HUDEP-2 (cell line): ENCODE measurements around the gene CEACAM19.
A peak's percentile ranks its signal among the peaks of the same experiment; 100 is the strongest.
"Not testable (repeated sequence)": the region's sequence is repeated elsewhere in the genome, so short reads cannot be mapped to it uniquely, and the experiment has no call there.

ENCODE experiments used
- DNase-seq, 76 experiments: peaks; one replicate each; lab custom pipeline; 2025; ENCODE audit not compliant: unreplicated experiment in 76 of 76; lab: John Stamatoyannopoulos, UW

Gene CEACAM19

DNA sequence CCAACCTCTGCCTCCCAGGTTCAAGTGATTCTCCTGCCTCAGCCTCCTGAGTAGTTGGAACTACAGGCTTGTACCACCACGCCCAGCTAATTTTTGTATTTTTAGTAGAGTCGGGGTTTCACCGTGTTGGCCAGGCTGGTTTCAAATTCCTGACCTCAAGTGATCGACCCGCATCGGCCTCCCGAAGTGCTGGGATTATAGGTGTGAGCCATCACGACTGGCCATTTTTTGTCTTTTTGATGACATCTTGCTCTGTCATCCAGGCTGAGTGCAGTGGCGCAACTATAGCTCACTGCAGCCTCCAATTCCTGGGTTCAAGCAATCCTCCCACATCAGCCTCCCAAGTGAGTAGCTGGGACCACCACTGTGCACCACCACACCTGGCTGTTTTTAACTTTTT is 49.1 kb downstream of the CEACAM19 start:
- DNase-seq, result not testable (repeated sequence)

DNA sequence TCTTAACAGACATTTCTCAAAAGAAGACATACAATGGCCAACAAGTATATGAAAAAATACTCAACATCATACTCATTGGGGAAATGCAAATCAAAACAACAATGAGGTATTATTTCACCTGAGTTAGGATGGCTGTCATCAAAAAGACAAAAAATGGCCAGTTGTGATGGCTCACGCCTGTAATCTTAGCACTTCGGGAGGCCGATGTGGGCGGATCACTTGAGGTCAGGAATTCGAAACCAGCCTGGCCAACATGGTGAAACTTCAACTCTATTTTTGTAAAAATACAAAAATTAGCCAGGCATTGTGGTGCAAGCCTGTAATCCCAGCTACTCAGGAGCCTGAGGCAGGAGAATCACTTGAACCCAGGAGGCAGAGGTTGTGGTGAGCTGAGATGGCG is 49.7 kb downstream of the CEACAM19 start:
- no peak for DNase-seq

DNA sequence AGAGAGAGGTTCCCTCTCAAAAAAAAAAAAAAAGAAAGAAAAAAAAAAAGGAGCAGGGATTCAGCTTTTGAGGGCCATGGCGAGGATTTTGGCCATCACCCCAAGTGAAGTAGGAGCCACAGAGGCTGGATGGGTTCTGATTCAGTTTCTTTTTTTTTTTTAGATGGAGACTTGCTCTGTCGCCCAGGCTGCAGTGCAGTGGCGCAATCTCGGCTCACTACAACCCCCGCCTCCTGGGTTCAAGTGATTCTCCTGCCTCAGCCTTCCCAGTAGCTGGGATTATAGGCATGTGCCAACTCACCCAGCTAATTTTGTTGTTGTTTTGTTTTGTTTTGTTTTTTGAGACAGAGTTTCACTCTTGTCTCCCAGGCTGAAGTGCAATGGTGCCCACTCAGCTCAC is 50.1 kb downstream of the CEACAM19 start:
- not testable (repeated sequence) for DNase-seq

DNA sequence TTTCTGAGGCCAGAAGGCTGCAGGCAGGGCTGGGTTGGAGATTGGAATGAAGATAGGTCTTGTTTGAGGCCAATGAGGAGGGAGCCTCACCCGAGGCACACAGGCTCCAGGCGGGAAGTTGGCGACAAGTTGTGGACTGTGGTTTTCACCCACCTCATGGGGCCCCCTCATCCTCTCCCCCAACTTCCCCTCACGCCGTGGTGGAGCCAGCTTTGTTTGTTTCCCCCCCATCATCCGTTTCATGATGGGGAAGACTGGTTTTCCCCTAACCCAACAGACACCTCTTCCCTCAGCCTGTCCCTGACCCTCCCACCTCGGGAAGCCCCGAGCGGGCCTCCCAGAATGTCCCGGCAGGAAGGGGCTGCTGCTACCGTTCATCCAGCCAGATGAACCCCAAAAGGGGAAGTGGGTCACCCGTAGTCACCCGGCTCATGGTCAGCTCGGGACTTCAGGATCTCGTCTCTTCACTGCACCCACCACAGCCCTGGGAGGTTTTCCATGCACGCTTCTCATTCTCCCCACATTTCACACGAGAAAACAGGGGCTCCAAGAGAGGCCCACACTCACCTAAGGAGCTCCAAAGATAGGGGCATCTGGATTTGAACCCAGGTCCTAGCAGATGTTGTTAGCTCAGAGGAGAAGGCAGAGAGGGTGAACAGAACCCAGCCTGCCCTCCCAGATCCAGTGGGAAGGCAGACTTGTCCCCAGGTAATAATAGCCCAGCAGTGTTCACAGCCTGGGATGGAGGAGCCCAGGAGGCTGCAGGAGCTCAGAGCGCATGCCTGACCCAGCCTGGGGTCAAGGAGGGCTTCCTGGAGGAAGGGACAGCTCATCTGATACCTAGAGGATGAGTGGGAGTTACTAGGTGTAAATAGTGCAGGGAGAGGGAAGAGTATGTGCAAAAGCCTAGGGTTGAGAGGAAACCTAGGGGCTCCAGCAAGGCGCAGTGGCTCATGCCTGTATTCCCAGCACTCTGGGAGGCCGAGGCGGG is 51.1 kb downstream of the CEACAM19 start:
- no peak for DNase-seq

DNA sequence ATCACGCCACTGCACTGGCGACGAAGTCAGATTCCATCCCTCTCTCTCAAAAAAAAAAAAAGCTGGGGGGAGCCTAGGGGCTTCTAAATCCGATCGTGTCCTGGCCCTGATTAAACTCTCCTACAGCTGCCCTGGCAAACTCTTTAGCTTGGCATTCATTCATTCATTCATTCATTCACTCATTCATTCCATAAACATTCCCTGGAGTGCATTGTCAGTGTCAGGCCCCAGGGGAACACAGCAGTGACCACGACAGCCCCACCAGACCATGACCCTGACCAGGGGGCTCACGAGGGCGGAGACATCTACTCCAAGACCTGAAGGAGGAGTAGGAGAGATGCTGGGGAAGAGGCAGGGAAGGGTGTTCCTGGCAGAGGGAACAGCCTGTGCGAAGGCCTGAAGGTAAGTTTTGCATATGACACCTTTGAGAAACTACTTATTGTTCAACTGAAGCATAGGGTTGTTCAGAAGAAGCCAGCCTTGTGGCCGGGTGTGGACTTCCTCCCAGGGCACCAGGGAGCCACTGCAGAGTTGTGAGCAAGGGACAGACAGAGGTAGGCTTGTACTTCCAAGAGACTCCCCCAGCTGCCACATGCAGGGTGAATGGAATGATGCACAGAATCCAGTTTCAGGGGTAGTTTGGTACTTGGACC is 52.1 kb downstream of the CEACAM19 start:
- no peak for DNase-seq

DNA sequence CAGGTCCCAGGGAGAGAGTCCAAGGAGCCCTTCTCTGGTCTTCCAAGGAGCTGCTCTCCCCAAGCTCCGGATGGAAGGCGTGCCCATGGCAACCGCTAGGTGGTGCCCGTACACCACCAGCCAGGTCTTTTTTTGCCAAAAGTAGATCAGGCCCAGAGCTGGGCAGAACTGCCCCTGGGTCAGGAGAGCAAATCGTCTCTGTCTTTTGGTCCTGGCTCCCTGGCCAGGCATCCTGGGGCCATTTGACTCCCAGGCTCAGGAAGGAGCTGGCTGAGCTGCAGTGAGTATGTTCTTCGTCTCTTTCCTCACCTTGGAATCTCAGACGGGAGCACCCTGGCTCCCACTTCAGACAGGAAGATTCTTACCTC is 52.7 kb downstream of the CEACAM19 start:
- peak in 72 of 76 experiments; percentile 20 to 87 (median 67) for DNase-seq

DNA sequence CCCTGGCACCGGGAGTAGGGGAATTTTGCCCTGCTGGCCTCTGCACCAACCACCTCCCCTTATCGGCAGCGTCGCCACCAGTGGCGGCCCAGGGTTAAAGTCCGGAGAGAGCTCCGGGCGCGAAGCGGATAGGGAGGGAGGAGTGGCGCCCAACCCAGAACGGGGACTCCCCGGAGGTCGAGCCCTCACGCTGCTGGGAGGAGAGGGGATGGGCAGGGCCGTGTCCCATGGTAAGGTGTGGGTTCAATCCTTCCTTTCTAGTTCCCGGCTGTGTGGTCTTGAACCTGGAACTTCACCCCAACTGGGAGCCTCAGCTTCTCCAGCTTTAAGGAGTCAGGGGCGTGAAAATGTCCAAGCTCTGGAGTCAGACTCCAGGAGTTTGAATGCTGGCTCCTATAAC is 54.0 kb downstream of the CEACAM19 start:
- no peak for DNase-seq

DNA sequence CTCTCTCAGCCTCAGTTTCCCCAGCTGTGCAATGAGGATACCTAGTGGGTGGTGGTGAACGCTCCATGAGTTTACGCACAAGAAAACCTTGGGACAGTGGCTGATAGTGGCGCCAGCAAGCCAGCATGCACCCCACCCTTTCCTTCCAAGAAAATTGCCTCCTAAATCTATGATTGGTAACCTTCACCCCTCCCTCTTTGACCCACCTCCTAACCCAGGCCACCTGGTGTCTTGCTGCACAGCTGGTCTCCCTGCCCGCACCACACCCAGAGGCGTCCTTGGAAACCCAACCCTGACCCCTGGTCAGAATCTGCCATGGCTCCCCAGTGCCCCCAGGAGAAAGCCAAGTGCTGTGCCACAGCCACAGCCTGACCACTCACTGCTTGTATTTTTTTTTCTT is 54.4 kb downstream of the CEACAM19 start:
- DNase-seq, result no peak

DNA sequence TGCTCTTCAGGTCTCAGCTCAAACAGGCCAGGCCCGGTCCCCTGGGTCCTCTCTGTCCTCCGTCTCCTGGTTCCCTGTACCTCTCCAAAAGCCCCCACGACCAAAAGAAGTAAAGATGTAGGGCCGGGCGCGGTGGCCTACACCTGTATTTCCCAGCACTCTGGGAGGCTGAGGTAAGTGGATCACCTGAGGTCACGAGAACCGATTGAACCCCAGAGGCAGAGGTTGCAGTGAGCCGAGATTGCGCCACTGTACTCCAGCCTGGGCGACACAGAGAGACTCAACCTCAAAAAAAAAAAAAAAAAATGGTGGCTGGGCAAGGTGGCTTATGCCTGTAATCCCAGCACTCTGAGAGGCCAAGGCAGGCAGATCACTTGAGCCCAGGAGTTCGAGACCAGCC is 55.2 kb downstream of the CEACAM19 start:
- DNase-seq, result no peak

DNA sequence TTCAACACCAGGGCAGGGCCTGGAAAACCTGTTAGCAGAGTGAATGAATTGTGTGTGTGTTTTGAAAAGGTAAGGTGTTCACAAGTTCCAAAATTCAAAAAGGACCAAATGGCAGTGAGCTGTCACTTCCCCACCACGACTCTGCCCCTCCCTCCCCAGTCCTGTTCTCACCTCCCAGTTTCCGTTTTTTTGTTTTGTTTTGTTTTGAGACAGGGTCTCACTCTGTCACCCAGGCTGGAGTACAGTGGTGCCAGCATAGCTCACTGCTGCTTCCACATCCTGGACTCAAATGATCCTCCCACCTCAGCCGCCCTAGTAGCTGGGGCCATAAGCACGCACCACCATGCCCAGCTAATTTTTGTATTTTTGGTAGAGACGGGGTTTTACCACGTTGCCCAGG is 56.9 kb downstream of the CEACAM19 start:
- DNase-seq, result no peak

DNA sequence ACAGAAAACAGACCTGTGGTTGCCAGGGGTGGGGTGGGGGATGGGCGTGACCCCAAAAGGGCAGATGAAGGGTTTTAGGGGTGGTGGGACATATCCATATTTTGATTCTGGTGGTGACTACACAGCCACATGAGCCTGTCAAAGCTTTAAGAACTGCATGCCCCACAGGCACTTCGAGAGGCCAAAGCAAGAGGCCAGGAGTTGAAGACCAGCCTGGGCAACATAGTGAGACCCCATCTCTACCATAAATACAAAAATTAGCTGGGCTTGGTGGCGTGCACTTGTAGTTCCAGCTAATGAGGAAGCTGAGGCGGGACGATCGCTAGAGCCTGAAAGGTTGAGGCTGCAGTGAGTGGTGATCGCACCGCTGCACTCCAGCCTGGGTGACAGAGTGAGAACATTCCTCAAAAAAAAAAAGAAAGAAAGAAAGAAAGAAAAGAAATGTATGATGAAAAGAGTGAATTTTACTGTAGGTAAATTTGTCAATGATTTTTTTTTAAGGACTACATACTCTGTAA is 58.3 kb downstream of the CEACAM19 start:
- DNase-seq, result no peak

DNA sequence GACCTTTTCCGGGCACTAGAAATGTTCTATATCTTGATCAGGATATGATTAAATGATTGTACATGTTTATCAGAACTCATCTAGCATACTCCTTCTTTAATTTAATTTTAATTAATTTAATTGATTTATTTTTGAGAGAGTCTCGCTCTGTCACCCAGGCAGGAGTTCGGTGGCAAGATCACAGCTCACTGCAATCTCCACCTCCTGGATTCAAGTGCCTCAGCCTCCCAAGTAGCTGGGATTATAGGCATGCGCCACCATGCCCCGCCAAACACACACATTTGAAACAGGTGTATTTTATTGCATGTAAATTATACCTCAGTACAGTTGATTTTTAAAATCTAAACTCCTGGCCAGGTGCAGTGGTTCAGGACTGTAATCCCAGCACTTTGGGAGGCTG is 59.8 kb downstream of the CEACAM19 start:
- no peak for DNase-seq

DNA sequence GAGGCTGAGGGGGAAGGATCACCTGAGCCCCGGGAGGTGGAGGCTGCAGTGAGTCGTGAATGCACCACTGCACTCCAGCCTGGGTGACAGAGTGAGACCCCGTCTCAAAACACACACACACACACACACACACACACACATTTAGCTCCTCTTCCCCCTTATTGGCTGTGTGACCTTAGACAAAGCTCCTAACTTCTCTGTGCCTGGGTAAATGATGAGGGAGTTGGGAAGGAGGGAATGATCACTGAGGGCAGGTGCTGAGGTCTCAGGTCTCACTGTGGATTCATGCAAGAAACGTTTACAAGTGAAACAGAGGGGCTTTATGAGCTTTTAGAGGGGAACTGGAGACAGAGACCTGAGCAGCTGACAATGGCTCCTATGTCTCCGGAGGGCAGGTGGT is 60.3 kb downstream of the CEACAM19 start:
- no peak for DNase-seq

DNA sequence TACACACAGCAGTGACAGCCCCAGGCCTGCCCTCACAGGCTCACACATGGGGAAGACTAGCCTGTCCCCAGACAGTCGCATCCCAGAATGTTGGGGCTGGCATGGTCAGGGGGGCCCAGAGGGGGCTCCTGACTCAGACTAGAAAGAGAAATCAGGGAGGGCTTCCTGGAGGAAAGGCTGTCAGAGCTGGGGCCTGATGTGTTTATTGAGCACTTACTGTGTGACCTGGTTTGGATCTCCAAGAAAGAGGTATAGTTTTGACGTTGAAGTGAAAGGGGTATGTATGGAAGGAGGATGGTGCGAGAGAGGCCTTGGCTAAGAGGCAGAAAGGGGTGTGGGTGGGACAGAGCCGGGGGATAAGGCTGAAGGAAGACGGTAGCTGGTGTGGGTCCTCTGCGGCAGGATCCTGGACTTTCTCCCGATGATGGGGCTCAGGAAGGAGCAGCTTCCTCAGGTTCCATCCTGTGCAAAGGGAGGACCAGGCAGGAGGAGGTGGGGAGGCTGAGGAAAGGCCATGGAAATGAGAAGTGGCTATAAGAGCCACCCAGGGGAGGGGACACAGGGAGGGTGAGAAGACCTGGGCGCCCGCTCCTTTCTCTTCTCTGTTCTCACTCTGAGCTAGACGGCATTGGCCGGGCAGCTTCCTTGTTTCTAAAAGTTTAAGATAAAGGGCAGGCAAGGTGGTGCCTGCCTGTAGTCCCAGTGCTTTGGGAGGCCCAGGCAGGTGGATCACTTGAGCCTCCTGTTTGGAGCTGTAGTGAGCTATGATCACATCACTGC is 61.1 kb downstream of the CEACAM19 start:
- no peak for DNase-seq
